ENCODE measurements around the gene HLA-C. TPM values are rescaled to one million over a fixed set of nuclear protein-coding genes. Genes with fewer than 3 reads are reported as not detected.
"Not testable (repeated sequence)": the region's sequence is repeated elsewhere in the genome, so short reads cannot be mapped to it uniquely, and the experiment has no call there.

Gene HLA-C
- total RNA-seq, 1 donor: 489 TPM

GRCh38 chr6:31285982-31286381 lies 14.1 kb upstream of the HLA-C start:
- Histone ChIP-seq H3K27me3 (ENCODE audit: insufficient read depth, low read length) (peaks cover 13% of the 10 kb centered on the region), H4K20me1 (ENCODE audit: insufficient read depth, low read length) (no peaks in the 10 kb centered on the region), H3K4me2 (ENCODE audit: insufficient read depth, low read length) (no peak overlapping the region), H2AFZ (ENCODE audit: low read length) (no peak overlapping the region), H3K4me3 (ENCODE audit: insufficient read depth, low read length) (no peak overlapping the region), H3K79me2 (ENCODE audit: insufficient read depth, low read length) (no peaks in the 10 kb centered on the region), H3K27ac (ENCODE audit: low read depth, low read length) (no peak overlapping the region), H3K4me1 (ENCODE audit: insufficient read depth, low read length) (no peaks in the 10 kb centered on the region), H3K9me3 (ENCODE audit: low read depth, low read length) (no peaks in the 10 kb centered on the region), H3K36me3 (ENCODE audit: insufficient read depth, low read length) (no peaks in the 10 kb centered on the region)
- TF ChIP-seq CTCF (IDR thresholded peaks at IDR 0.05; ENCODE audit: extremely low read depth, low read depth, low read length): no peak
- no peak for DNase-seq (ENCODE audit: insufficient read length, low spot score, missing footprints)

GRCh38 chr6:31285486-31285885 lies 13.6 kb upstream of the HLA-C start:
- no peak for TF ChIP-seq CTCF (IDR thresholded peaks at IDR 0.05; ENCODE audit: extremely low read depth, low read depth, low read length)
- no peak for DNase-seq (ENCODE audit: insufficient read length, low spot score, missing footprints)
- H3K4me2 ChIP-seq (ENCODE audit: insufficient read depth, low read length): no peak overlapping the region
- H2AFZ ChIP-seq (ENCODE audit: low read length): no peak overlapping the region
- peaks cover 13% of the 10 kb centered on the region for H3K27me3 ChIP-seq (ENCODE audit: insufficient read depth, low read length)
- H3K9me3 ChIP-seq (ENCODE audit: low read depth, low read length): no peaks in the 10 kb centered on the region
- H3K36me3 ChIP-seq (ENCODE audit: insufficient read depth, low read length): no peaks in the 10 kb centered on the region
- H4K20me1 ChIP-seq (ENCODE audit: insufficient read depth, low read length): no peaks in the 10 kb centered on the region
- H3K4me3 ChIP-seq (ENCODE audit: insufficient read depth, low read length): no peak overlapping the region
- H3K4me1 ChIP-seq (ENCODE audit: insufficient read depth, low read length): no peaks in the 10 kb centered on the region
- H3K79me2 ChIP-seq (ENCODE audit: insufficient read depth, low read length): no peaks in the 10 kb centered on the region
- no peak overlapping the region for H3K27ac ChIP-seq (ENCODE audit: low read depth, low read length)

- not testable (repeated sequence) for H3K9me3 ChIP-seq (ENCODE audit: low read depth, low read length); H3K36me3 ChIP-seq (ENCODE audit: insufficient read depth, low read length); H3K4me2 ChIP-seq (ENCODE audit: insufficient read depth, low read length)
Observed at GRCh38 chr6:31279647-31280046, 7.8 kb upstream of the HLA-C start.

GRCh38 chr6:31272836-31273626 lies 1.1 kb upstream of the HLA-C start:
- Histone ChIP-seq H3K27me3 (ENCODE audit: insufficient read depth, low read length) (peaks cover 27% of the 10 kb centered on the region), H3K4me2 (ENCODE audit: insufficient read depth, low read length) (peak overlapping the region; percentile 89), H3K4me1 (ENCODE audit: insufficient read depth, low read length) (peaks cover 3% of the 10 kb centered on the region), H2AFZ (ENCODE audit: low read length) (peak overlapping the region; percentile 80), H3K4me3 (ENCODE audit: insufficient read depth, low read length) (peak overlapping the region; percentile 84), H3K27ac (ENCODE audit: low read depth, low read length) (no peak overlapping the region), H3K79me2 (ENCODE audit: insufficient read depth, low read length) (peaks cover 5% of the 10 kb centered on the region), H3K9me3 (ENCODE audit: low read depth, low read length) (no peaks in the 10 kb centered on the region), H4K20me1 (ENCODE audit: insufficient read depth, low read length) (peaks cover 9% of the 10 kb centered on the region), H3K36me3 (ENCODE audit: insufficient read depth, low read length) (peaks cover 9% of the 10 kb centered on the region)
- DNase-seq (ENCODE audit: insufficient read length, low spot score, missing footprints): peak; percentile 26
- TF ChIP-seq CTCF (IDR thresholded peaks at IDR 0.05; ENCODE audit: extremely low read depth, low read depth, low read length): no peak

More at GRCh38 chr6:31279647-31280046, 7.8 kb upstream of the HLA-C start:
- peaks cover 32% of the 10 kb centered on the region for H3K27me3 ChIP-seq (ENCODE audit: insufficient read depth, low read length)
- not testable (repeated sequence) for H3K79me2 ChIP-seq (ENCODE audit: insufficient read depth, low read length); H3K4me3 ChIP-seq (ENCODE audit: insufficient read depth, low read length); DNase-seq (ENCODE audit: insufficient read length, low spot score, missing footprints); H3K27ac ChIP-seq (ENCODE audit: low read depth, low read length); H3K4me1 ChIP-seq (ENCODE audit: insufficient read depth, low read length); H2AFZ ChIP-seq (ENCODE audit: low read length); H4K20me1 ChIP-seq (ENCODE audit: insufficient read depth, low read length)

Measured in osteoblast (primary cell).